ENCODE measurements around the gene EYA2.
"Not testable (repeated sequence)": the region's sequence is repeated elsewhere in the genome, so short reads cannot be mapped to it uniquely, and the experiment has no call there.

EYA2 gene, protein sequence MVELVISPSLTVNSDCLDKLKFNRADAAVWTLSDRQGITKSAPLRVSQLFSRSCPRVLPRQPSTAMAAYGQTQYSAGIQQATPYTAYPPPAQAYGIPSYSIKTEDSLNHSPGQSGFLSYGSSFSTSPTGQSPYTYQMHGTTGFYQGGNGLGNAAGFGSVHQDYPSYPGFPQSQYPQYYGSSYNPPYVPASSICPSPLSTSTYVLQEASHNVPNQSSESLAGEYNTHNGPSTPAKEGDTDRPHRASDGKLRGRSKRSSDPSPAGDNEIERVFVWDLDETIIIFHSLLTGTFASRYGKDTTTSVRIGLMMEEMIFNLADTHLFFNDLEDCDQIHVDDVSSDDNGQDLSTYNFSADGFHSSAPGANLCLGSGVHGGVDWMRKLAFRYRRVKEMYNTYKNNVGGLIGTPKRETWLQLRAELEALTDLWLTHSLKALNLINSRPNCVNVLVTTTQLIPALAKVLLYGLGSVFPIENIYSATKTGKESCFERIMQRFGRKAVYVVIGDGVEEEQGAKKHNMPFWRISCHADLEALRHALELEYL

DNA sequence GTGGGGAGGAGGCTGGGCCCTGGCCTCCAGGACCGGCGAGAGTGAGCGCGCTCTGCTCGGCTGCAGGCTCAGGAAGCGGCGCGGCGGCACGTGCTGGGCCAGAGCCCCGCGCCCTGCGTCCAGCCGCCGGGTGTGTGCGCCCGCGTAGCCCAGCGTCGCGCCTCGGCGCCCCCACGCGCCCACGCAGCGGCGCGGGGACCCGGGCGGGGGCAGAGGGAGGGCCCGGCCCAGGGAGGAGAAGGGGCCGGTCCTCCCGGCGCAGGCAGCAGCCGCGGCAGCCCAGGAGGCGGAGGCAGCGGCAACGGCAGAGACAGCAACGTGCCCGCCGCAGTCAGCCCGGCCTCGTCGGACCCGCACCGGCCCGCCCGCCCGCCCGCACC, at the start of gene EYA2:
TSS of gene EYA2 (plus strand) at position 265 of the 380 bp plus-strand sequence. CDS start 95,168 bp downstream, outside the sequence.
- no peak for DNase-seq (ENCODE audit: extremely low read depth in 1 of 2, low read depth in 1 of 2)

DNA sequence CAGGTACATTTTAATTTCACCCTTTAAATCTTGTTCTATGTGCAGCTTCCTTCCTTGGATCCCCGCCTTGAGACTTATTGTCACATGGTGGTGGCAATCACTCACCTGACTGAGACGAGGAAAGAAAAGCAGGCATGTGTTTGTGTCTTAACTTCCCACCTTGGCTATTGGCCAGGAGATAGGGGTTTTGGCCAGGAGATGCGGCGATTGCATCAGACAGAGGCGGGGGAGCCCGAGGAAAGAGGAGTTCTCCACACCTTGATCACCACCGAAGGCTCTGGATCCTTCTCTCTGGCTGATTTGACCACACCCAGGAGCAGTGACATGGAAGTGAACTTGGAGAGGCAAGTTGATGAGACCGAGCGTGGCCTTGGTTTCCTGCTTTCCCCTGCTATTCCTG, 49.7 kb upstream of the EYA2 start:
- no peak for DNase-seq (ENCODE audit: extremely low read depth in 1 of 2, low read depth in 1 of 2)

DNA sequence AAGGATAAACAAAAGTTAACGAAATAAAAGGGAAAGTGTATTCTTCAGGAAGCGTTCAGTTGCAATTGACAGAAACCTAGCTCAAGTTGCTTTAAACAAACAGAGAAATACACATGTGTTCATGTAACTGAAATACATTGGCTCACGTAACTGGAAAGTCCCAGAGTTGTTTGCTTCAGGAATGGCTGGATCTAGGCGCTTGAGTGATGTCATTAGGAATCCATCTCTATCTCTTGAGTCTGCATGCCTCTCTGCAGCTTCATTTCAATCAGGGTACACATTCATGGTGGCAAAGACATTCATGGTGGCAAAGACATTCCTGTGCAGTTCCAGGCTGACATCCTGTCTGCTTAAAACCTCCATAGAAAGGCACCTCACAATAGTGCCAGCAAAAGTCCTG, 45.4 kb upstream of the EYA2 start:
- DNase-seq (ENCODE audit: extremely low read depth in 1 of 2, low read depth in 1 of 2), result no peak

DNA sequence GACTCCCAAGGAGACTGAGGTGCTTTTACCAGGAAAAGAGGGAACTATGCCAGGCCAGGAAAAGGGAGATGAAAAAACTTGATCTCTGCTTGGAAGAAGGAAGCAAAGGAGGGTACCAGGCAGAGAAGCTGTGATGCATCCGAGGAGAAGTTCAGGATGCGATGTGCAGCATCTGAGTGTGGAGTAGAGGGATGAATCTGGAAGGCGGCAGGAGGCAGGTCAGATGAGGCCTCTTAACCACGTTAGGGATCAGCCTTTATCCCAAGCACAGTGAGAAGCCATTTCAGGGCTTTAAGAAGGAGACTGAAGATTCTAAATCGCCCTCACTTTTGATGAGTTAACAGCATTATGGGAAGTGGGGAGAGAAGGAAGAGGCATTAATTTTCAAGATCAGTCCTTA, 44.9 kb upstream of the EYA2 start:
- DNase-seq (ENCODE audit: extremely low read depth in 1 of 2, low read depth in 1 of 2), result no peak

GRCh38 chr20:46850416-46850815, 44.2 kb upstream of the EYA2 start:
- no peak for DNase-seq (ENCODE audit: extremely low read depth in 1 of 2, low read depth in 1 of 2)

DNA sequence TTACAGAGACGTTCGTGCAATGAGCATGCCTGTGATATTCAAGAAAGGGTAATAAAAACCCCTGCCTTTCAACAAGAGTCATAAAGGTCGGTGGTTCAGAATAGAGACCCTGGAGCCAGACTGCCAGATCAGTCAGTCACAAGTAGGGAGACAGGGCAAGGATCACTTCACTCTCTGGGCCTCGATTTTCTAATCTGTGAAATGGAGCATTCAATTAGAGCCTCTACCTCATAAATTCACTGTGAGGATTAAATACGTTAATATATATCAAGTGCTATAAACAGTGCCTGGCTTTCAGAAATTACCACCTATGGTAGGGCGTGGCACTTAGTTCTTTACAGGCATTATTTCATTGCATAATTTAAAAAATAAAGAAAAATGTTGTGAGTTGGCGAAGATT, 43.7 kb upstream of the EYA2 start:
- DNase-seq (ENCODE audit: extremely low read depth in 1 of 2, low read depth in 1 of 2), result no peak

DNA sequence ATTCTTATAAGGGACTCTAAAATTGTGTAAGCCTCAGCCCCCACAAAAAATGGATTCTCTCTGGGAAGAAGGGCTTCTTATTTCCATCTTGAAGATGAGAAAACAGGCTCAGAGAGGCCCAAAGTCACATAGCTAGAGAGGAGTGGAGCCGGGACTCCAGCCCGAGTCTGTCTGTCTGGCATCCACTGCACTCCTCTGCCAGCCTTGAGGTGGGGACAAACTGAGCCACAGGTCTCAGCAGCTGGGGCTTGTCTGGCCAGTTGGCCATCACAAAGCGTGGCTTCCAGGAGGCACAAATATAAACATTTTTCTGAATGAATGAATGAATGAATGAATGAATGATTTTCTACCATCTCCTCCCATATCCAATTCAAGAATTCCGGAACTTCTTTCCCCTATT, 42.9 kb upstream of the EYA2 start:
- DNase-seq (ENCODE audit: extremely low read depth in 1 of 2, low read depth in 1 of 2), result no peak

DNA sequence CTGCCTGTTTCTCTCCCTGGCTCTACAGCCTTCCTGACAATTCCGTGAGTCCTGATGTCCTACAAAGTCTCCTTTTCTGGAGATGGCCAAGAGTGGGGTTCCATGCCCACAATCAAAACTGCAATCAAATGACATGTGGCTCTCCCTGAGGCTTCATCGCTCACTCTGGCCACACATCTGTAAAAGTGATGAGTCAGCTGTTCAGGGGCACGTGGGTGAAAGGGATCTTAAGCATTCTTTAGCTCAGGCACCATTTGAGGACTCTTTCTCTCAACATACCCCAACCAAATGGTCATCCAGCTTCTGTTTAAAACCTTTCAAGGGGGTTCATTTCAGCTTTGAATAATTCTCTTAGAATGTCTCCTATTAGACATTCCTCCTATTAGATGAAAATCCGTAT, 42.3 kb upstream of the EYA2 start:
- DNase-seq (ENCODE audit: extremely low read depth in 1 of 2, low read depth in 1 of 2), result no peak

- DNase-seq (ENCODE audit: extremely low read depth in 1 of 2, low read depth in 1 of 2), result no peak
Measured at GRCh38 chr20:46853926-46854325, 40.7 kb upstream of the EYA2 start.

- no peak for DNase-seq (ENCODE audit: extremely low read depth in 1 of 2, low read depth in 1 of 2)
Measured at GRCh38 chr20:46857061-46857831, 37.4 kb upstream of the EYA2 start.

DNA sequence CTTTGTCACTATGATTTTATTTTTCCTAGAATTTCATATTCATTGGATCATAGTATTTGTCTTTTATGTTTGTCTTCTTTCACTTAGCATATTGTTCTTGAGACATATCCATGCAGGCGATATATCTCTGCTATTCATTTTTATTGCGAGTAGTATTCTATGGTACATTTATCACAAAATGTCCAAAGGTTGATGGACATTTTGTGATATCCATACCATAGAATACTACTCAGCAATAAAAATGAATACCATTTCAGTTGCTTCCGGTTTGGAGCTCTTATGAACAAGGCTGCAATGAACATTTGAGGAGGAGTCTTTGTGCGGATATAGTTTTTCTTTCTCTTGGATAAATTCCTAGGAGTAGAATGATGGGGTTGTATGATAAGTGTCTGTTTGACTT, 28.8 kb upstream of the EYA2 start:
- DNase-seq (ENCODE audit: extremely low read depth in 1 of 2, low read depth in 1 of 2), result no peak

DNA sequence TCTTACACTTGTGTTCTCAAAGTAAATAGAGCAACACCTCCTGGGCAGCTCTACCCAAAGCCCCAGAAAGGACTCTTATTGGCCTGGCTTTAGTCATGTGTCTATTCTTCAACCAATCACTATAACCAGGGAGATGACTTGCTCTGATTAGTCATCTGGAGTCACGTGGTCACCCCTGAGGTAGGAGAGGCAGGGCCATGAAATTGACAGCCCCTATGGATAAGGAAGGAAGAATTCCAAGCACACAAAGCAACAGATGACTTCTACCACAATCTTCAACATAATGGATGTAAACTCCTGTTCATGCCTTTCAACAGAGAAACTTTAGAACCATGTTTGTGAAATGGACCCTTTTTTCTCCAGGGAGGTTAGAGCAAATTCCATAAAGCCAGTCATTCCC, 24.6 kb upstream of the EYA2 start:
- DNase-seq (ENCODE audit: extremely low read depth in 1 of 2, low read depth in 1 of 2), result no peak

DNA sequence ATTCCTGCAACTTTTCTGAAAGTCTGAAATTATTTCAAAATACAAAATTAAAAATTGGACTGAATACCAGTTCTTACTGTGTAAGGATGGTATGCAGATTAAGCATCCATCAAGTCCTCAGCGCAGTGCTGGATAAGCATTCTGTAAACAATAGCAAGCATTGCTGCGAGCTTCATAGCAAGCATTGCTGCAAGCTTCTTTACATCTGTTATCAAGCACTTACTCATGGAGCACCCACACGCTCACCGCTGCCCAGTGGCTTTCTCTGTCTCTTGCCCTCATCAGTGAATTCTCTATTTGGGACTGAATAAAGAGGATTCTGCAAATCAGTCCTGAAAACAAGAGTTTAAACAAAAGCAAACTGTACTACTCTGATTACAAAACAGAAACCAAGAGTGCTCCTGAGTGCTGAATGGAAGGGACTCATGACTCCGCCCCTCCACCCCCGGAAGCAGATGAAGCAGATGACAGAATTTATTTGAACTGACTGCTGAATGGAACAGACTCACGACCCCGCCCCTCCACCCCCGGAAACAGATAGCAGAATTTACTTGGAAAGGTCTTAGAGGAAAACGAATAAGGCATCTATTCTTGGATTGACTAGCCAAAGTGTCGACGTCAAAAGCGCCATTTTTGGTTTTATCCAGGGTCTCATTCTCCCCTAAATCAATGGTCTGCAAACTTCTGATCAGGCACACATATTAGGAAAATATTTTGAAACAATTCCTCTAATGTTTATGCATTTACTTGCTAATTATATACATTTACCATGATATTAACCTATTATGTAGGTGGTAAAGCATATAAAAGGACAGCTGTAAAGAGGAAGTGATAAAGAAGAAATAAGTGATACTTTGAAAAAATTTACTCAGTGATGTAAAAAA, 22.1 kb upstream of the EYA2 start:
- DNase-seq (ENCODE audit: extremely low read depth in 1 of 2, low read depth in 1 of 2), result no peak

DNA sequence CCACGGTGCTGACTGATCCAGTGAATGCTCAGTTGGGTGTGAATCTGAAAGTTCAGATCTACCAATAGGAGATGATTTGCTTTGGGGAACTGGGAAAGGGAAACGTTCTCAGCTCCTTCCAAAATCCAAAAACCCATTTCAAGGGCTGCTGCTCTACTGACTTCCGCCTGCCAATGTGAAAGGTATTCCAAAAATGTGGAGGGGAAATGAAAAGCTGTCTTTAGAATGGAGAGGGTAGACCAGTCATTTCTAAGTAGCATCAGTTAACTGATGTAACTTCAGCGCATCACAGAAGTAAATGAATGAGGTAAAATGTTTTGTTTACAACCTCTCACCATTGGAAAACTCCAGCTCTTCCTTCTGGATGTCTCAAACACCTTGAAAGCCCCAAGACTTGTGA, 19.6 kb upstream of the EYA2 start:
- DNase-seq (ENCODE audit: extremely low read depth in 1 of 2, low read depth in 1 of 2), result no peak

DNA sequence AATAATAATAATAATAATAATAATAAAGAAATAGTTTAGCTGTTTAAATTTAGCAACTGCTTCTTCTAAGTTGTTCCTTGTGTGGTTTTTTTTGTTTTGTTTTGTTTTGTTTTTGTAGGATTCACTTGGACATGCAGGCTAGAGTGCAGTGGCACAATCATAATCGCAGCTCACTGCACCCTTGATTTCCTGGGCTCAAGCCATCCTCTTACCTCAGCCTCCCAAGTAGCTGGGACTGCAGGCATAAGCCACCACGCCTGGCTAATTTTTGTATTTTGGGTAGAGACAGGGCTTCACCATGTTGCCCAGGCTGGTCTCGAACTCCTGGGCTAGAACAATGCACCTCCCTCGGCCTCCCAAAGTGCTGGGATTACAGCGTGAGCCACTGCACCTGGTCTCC, 15.3 kb upstream of the EYA2 start:
- DNase-seq (ENCODE audit: extremely low read depth in 1 of 2, low read depth in 1 of 2), result no peak

- not testable (repeated sequence) for DNase-seq (ENCODE audit: extremely low read depth in 1 of 2, low read depth in 1 of 2)
Measured at GRCh38 chr20:46879963-46880362, 14.7 kb upstream of the EYA2 start.

DNA sequence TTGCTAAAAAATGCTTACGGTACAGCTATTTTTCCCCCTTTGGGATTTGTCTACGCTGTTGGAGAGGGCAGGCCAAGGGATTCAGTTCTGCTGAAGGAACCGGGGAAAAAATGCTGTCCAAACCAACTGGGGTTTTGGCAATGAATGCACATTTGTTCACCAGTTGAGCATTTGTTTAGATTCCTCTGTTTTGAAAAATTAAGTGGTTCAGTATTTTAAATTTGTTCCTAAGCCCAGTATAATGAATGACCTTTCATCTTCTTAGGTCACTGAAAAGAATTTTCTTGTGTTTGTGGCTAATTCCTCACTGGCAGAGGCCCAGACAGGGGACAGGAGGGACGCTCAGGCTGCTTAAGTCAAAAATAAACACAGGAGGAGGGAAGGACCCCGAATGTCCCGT, 10.8 kb upstream of the EYA2 start:
- no peak for DNase-seq (ENCODE audit: extremely low read depth in 1 of 2, low read depth in 1 of 2)

DNA sequence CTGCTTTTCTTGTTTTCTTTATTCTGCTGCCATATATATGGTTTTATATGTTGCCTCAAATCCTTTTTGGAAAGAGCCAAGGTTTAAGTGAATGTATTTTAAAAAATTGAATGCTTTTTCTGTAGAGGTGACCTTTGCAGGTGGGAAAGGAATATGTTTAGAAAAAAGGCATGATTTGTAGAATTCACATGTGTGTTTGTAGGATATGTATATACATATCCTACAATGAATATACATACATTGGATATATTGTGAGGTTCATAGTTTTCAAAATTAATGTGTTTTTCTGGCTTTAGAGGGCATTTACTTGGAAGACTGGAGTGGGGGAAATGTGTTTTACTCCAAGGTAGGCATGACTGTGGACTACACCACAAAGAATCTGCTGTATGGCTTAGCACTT, 4.0 kb upstream of the EYA2 start:
- DNase-seq (ENCODE audit: extremely low read depth in 1 of 2, low read depth in 1 of 2), result no peak

DNA sequence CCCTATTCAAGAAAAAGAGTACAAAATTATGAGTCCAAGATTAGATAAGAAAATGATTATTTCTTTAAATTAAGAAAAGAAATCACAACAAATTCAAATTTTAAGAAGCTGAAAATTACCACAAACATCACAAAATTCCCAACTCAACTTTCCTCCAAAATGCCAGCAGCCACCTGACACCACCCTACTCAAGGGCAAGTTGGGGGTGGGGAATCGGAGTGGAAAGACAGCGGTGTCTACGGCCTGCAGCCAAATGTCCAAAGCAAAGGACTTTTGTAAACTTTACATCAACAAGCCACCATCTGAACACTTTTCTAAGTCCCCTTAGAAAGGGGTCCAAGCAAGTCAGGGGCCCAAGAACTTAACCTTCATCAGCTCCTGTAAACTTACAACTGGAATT, 1.6 kb upstream of the EYA2 start:
- DNase-seq (ENCODE audit: extremely low read depth in 1 of 2, low read depth in 1 of 2), result no peak

DNA sequence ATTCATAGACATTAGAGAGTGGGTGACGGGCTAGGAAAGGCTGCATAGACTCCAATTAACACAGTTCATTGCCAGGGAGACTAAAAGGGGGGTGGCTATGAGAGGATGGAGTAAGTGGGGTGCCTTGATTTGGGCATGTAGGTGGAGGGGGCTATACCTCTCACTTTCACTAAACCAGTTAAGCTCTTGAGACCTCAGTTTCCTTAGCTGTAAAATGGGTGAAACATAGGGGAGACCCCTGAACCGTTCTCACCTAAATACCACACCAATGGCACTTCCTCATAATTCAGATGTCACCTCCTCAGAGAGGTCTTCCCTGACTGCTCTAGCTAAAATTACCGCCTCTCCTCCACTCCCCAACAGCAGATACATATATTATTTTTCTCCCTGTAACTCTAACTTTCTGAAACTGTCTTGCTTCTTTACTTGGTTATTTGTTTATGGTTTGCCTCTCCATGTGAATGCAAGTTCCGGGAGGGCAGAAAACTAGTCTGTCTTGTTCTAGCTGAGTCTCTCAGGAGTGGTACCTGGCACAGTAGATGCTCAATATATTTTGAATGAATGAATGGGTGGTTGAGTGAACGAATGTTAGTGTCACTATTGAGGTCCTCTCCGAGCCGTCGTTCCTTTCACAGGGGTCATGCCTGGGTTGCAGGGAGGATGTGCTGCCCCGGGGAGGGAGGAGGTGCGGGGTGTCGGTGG, 615 bp upstream of the EYA2 start:
- no peak for DNase-seq (ENCODE audit: extremely low read depth in 1 of 2, low read depth in 1 of 2)
